ENCODE measurements around the gene TMA7B. TPM values are rescaled to one million over a fixed set of nuclear protein-coding genes. Genes with fewer than 3 reads are reported as not detected.

Gene TMA7B
- total RNA-seq, 1 experiment from 2014 or later, result not detected

DNA sequence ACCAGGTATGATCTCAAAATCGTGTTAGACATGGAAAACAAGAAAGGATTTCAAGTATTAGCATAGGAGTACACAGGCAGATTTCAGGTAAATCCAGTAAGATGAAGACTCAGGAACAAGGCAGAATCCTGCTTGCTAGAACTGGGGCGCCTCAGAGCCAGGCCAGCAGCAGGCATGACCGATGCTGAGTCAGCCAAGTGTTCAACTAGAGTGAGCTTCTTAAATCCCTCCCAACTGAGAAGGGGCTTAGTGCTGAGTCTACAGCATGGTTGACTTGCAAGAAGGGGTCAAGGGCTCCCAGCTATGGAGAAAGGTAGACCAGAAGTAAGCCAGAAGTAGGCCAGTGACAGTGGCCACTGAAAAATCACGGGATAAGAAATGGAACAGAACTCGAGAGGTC, 46.9 kb upstream of the TMA7B start:
- H3K4me3 ChIP-seq (ENCODE audit: low read length), result no peak overlapping the region
- TF ChIP-seq EZH2phosphoT487 (IDR thresholded peaks at IDR 0.05; ENCODE audit: borderline replicate concordance, low read length) (no peak), CTCF (conservative IDR thresholded peaks at IDR 0.05; ENCODE audit: low read depth, low read length) (no peak), EZH2 (IDR thresholded peaks at IDR 0.05; ENCODE audit: low read length, unreplicated experiment) (no peak)
- peaks cover 53% of the 10 kb centered on the region for H3K27me3 ChIP-seq (ENCODE audit: low read length)
- H3K9me3 ChIP-seq (ENCODE audit: low read length), result no peaks in the 10 kb centered on the region
- H3K27ac ChIP-seq (ENCODE audit: low read length), result no peak overlapping the region
- no peaks in the 10 kb centered on the region for H3K79me2 ChIP-seq (ENCODE audit: low read length)
- no peaks in the 10 kb centered on the region for H3K36me3 ChIP-seq (ENCODE audit: low read depth, low read length)
- H3K9ac ChIP-seq (ENCODE audit: low read length), result no peak overlapping the region
- no peak overlapping the region for H2AFZ ChIP-seq (ENCODE audit: low read length)
- H3K4me2 ChIP-seq (ENCODE audit: low read length), result no peak overlapping the region
- DNase-seq (no peak), ATAC-seq (no peak)
- no TSS peak for BruUV-seq (replicated peaks)
- H4K20me1 ChIP-seq (ENCODE audit: low read length), result no peaks in the 10 kb centered on the region
- H3F3A ChIP-seq (ENCODE audit: low read length, unreplicated experiment), result no peaks in the 10 kb centered on the region
- ChIA-PET POLR2A (ENCODE audit: unreplicated experiment) (no interaction called here), CTCF (no interaction called here)
- H3K9me2 ChIP-seq (replicated peaks; ENCODE audit: low read length), result no peaks in the 10 kb centered on the region
- H3K4me1 ChIP-seq (ENCODE audit: insufficient read depth, low read length), result no peaks in the 10 kb centered on the region
- intact Hi-C loops (cut with micrococcal nuclease), result no loop called here

DNA sequence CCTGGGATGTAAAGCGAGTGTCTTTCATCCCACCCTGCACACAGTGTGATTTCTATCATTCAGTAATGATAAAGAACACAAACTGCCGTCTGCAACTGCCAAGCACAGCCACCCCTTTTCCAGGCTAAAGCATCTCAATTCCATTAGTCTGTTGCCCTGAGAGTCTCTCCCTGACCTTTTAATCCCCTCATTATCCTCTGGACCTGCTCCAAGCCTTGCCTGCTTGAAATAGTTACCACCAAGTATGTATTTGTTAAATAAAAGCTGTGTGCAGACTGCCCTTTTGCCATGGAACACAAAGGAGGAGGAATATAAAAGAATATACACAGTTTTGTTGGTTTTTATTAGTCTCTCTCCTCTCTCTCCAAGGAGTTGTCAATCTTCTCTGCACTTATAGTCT, 46.3 kb upstream of the TMA7B start:
- Histone ChIP-seq H4K20me1 (ENCODE audit: low read length) (no peaks in the 10 kb centered on the region), H3K4me1 (ENCODE audit: insufficient read depth, low read length) (no peaks in the 10 kb centered on the region), H3K27ac (ENCODE audit: low read length) (no peak overlapping the region), H3K9me3 (ENCODE audit: low read length) (no peaks in the 10 kb centered on the region), H3K4me3 (ENCODE audit: low read length) (no peak overlapping the region), H3K79me2 (ENCODE audit: low read length) (no peaks in the 10 kb centered on the region), H3F3A (ENCODE audit: low read length, unreplicated experiment) (no peaks in the 10 kb centered on the region), H3K9ac (ENCODE audit: low read length) (no peak overlapping the region), H3K9me2 (replicated peaks; ENCODE audit: low read length) (no peaks in the 10 kb centered on the region), H3K36me3 (ENCODE audit: low read depth, low read length) (no peaks in the 10 kb centered on the region), H3K27me3 (ENCODE audit: low read length) (peaks cover 58% of the 10 kb centered on the region), H2AFZ (ENCODE audit: low read length) (no peak overlapping the region), H3K4me2 (ENCODE audit: low read length) (no peak overlapping the region)
- CTCF ChIA-PET, result interaction anchor here (0.6 kb wide), 1 partner anchor 18 kb away, joined by 7 read pairs; no protein-coding TSS in a partner anchor
- no peak for DNase-seq
- TF ChIP-seq EZH2phosphoT487 (IDR thresholded peaks at IDR 0.05; ENCODE audit: borderline replicate concordance, low read length) (no peak), EZH2 (IDR thresholded peaks at IDR 0.05; ENCODE audit: low read length, unreplicated experiment) (no peak), CTCF (conservative IDR thresholded peaks at IDR 0.05; ENCODE audit: low read depth, low read length) (no peak)
- BruUV-seq (replicated peaks), result no TSS peak
- no peak for ATAC-seq
- intact Hi-C loops (cut with micrococcal nuclease), result no loop called here
- POLR2A ChIA-PET (ENCODE audit: unreplicated experiment), result no interaction called here

DNA sequence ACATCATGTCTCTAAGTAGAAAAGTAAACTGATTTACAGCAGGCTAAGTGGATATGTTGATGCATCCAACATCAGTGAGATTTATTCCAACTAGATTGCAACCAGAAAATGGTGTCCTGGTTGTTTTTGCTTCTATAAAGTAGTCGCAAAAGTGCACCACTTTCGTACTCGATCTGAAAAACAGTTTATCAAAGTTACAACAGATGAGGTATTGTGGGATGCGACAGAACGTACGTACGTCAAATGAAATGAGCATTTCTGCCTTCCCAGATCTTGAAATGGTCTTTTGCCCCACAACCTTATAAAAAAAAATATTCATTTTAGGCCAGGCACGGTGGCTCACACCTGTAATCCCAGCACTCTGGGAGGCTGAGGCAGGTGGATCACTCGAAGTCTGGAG, 45.6 kb upstream of the TMA7B start:
- POLR2A ChIA-PET (ENCODE audit: unreplicated experiment), result no interaction called here
- no TSS peak for BruUV-seq (replicated peaks)
- Histone ChIP-seq H3K4me3 (ENCODE audit: low read length) (no peak overlapping the region), H3K9ac (ENCODE audit: low read length) (no peak overlapping the region), H3K27ac (ENCODE audit: low read length) (no peak overlapping the region), H3K36me3 (ENCODE audit: low read depth, low read length) (no peaks in the 10 kb centered on the region), H3K9me3 (ENCODE audit: low read length) (no peaks in the 10 kb centered on the region), H3K4me1 (ENCODE audit: insufficient read depth, low read length) (no peaks in the 10 kb centered on the region), H3F3A (ENCODE audit: low read length, unreplicated experiment) (no peaks in the 10 kb centered on the region), H3K4me2 (ENCODE audit: low read length) (no peak overlapping the region), H3K27me3 (ENCODE audit: low read length) (peaks cover 58% of the 10 kb centered on the region), H2AFZ (ENCODE audit: low read length) (no peak overlapping the region), H3K9me2 (replicated peaks; ENCODE audit: low read length) (no peaks in the 10 kb centered on the region), H3K79me2 (ENCODE audit: low read length) (no peaks in the 10 kb centered on the region), H4K20me1 (ENCODE audit: low read length) (no peaks in the 10 kb centered on the region)
- TF ChIP-seq EZH2 (IDR thresholded peaks at IDR 0.05; ENCODE audit: low read length, unreplicated experiment) (no peak), CTCF (conservative IDR thresholded peaks at IDR 0.05; ENCODE audit: low read depth, low read length) (no peak), EZH2phosphoT487 (IDR thresholded peaks at IDR 0.05; ENCODE audit: borderline replicate concordance, low read length) (no peak)
- CTCF ChIA-PET, result no interaction called here
- DNase-seq (no peak), ATAC-seq (no peak)
- intact Hi-C loops (cut with micrococcal nuclease), result no loop called here
